SJSA1 (cell line): ENCODE measurements around the gene NRXN3. TPM values are rescaled to one million over a fixed set of nuclear protein-coding genes. Genes with fewer than 3 reads are reported as not detected.

Source experiments
- DNase-seq, 2 experiments: peaks; one replicate each; pipeline ENCODE4 v3.0.0-alpha.2; 2015 to 2020; ENCODE audit warnings: low spot score in 2 of 2, low read depth in 1 of 2
- H3K27ac ChIP-seq: fragments of 250-450 bp; sonication (Bioruptor Pico); 2 replicates; pipeline ENCODE4 v1.5.1; 2020; ENCODE audit warnings: mild to moderate bottlenecking, moderate library complexity
- H3K27me3 ChIP-seq: fragments of 250-450 bp; sonication (Bioruptor Pico); replicated peaks from 2 replicates; pipeline ENCODE4 v1.5.1; 2020; ENCODE audit warnings: mild to moderate bottlenecking, moderate library complexity
- H3K36me3 ChIP-seq: fragments of 250-450 bp; sonication (Bioruptor Pico); 2 replicates; pipeline ENCODE4 v1.5.1; 2020; ENCODE audit warnings: mild to moderate bottlenecking
- H3K4me1 ChIP-seq: fragments of 250-450 bp; sonication (Bioruptor Pico); replicated peaks from 2 replicates; pipeline ENCODE4 v1.6.1; 2021; ENCODE audit warnings: mild to moderate bottlenecking
- H3K4me3 ChIP-seq: fragments of 250-450 bp; sonication (Bioruptor Pico); 2 replicates; pipeline ENCODE4 v1.5.1; 2020; ENCODE audit warnings: mild to moderate bottlenecking
- H3K9me3 ChIP-seq: fragments of 250-450 bp; sonication (Bioruptor Pico); replicated peaks from 2 replicates; pipeline ENCODE4 v1.5.1; 2020; ENCODE audit warnings: mild to moderate bottlenecking
- total RNA-seq: library from RNA; depleted of rRNA; stranded (reverse); fragments of >200 nt; shearing (Covaris generic); gene quantifications from 2 replicates; pipeline ENCODE4 v1.2.3, GENCODE V29; 2014

The NRXN3 gene
- total RNA-seq, 1 experiment from 2014 or later = 1.0 TPM

DNA sequence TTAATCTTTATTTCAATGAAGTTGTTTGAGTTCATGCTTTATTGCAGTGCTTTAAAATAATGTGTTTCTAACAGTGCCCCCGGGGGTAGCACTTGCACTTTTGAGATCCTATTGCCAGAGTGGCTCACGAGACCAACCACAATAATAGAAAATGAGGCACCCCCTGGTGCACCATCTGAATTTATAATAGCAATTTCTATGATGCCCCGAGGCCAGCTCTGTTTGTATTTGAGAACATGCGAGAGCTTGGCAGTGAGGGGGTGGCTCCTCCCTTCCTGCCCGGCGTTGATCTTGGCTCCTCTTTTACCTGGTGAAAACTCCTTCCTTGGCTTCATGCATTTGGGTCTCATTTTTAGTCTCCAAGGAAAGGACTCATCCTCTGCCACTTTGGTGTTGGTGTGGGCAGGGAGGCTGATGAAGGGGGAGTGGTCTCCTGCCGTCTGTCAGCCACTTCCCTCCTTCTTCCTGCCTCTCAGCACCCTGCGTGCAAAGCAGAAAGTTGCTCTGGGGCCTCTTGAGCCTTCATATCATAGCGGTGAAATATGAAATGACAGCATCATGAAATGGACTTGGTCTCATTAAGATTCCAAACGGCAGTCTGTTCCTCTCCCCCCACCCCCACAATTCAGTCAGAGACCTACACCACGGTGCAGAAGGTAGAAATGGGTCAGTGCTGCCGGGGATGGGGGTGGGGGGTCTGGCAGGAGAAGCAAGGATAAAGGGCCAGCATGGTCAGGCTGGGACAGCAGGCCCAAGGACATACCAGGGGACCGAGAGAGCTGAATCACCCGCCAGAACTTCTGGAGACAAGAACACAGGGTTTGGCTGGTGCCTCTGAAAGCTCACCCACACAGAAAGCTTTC, 17.7 kb upstream of the NRXN3 start:
- DNase-seq = no peak
- Histone ChIP-seq H3K36me3 (no peaks in the 10 kb centered on the region), H3K27me3 (no peaks in the 10 kb centered on the region), H3K4me1 (peaks cover 4% of the 10 kb centered on the region; the same call in 1 of the 2 replicates), H3K4me3 (no peak overlapping the region), H3K9me3 (no peaks in the 10 kb centered on the region), H3K27ac (no peak overlapping the region)

DNA sequence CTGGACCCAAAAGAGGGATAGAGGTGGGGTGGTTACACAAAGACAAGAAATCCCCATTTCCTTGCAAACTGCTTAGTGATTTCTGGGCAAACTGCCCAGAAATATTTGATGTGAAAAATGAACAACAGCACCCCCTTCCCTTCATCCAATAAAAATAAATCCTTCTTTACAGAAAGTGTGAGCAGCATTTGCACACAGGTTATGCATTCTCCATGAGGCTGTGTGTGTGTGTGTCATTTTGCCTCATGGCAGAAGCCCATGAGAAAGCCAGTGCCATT, 17.2 kb upstream of the NRXN3 start:
- no peak for DNase-seq
- H3K9me3 ChIP-seq = no peaks in the 10 kb centered on the region
- H3K27me3 ChIP-seq = no peaks in the 10 kb centered on the region
- H3K36me3 ChIP-seq = no peaks in the 10 kb centered on the region
- H3K4me3 ChIP-seq = no peak overlapping the region
- H3K27ac ChIP-seq = no peak overlapping the region
- H3K4me1 ChIP-seq = peaks cover 4% of the 10 kb centered on the region; the same call in 1 of the 2 replicates

DNA sequence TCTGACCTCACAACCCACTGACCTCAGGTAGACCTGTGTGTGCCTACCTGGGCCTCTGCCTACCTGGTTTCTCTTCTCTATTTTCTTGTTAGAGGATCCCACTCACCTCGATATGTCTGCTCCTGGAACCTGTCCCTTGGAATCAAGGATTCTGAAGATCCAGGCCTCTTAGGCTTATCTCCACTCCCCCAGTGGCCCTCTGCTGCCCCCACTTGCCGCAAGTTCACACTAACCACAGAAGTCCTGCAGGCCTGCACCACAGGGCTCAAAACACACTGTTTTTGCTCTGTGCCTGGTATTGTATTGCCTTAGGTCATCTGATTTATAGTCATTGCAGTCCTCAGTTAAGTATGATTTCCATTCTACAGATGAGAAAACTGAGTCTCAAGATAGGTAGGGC, 15.3 kb upstream of the NRXN3 start:
- peaks cover 4% of the 10 kb centered on the region; the same call in 1 of the 2 replicates for H3K4me1 ChIP-seq
- no peak overlapping the region for H3K4me3 ChIP-seq
- H3K27ac ChIP-seq = no peak overlapping the region
- H3K9me3 ChIP-seq = no peaks in the 10 kb centered on the region
- no peak for DNase-seq
- no peaks in the 10 kb centered on the region for H3K27me3 ChIP-seq
- H3K36me3 ChIP-seq = no peaks in the 10 kb centered on the region

DNA sequence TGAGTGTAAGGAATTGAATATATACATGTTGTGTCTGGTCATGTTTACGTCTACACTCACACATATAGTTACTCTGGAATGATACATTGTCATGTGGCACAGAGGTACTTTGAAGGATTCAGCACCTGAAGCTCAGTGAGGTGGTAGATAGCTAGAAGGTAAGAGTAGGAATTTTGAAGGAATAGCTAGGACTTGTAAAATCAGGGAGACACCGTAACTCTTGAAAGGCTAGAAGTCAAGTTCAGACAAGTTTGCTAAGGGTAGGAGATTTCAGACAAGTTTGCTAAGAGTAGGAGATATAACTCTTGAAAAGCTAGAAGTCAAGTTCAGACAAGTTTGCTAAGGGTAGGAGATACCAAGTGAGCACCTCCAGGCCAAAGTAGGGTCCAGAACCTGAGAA, 14.0 kb upstream of the NRXN3 start:
- no peak overlapping the region for H3K27ac ChIP-seq
- H3K4me1 ChIP-seq = peaks cover 4% of the 10 kb centered on the region; the same call in 1 of the 2 replicates
- DNase-seq = no peak
- H3K27me3 ChIP-seq = no peaks in the 10 kb centered on the region
- no peaks in the 10 kb centered on the region for H3K9me3 ChIP-seq
- H3K4me3 ChIP-seq = no peak overlapping the region
- H3K36me3 ChIP-seq = no peaks in the 10 kb centered on the region

DNA sequence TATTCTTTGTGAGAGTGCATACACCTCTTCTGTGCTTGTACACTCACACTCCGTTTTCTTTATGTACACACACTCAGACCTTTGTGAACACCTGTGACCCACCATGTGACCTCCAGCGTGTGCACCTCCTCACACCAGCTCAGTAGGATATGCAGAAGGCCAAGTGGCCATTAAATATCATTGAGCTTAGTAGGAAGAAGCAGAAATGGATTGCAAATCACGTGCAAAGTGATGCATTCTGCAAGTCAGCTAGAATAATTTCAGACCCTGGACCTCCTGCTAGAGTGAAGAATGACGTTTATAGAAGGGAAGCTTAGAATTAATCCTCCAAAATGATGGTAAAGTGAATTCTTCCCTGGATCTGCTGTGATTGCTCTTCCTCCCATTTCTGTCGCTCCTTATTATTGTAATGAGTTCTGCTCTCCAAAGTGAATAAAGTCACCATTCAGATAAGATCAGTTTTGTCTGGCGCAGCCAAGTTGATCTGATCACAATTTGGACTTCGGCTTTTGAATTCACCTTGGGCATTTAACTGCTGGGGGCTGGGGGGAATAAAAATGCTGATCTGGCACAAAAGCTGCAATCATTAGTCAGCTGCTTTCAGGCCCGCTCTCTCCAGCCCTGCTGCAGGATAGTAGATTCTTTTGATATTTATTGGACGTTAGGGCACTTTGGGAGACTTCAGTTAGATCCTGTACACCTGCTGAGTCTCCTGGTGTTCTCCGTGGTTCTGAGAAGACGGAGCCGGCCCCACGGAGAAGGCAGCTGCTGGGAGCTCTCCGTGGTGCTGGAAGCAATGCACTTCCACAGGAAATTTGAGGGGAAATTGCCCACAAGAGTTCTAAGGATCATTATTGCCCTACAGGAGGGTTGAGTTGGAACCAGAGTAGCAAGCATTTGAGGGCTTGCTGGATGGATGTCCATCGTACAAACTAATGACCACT, 12.4 kb upstream of the NRXN3 start:
- H3K27me3 ChIP-seq = no peaks in the 10 kb centered on the region
- no peak overlapping the region for H3K4me3 ChIP-seq
- H3K4me1 ChIP-seq = peaks cover 13% of the 10 kb centered on the region
- H3K27ac ChIP-seq = no peak overlapping the region
- no peaks in the 10 kb centered on the region for H3K36me3 ChIP-seq
- peak in 1 of 2 experiments; percentile 56 for DNase-seq
- H3K9me3 ChIP-seq = no peaks in the 10 kb centered on the region

DNA sequence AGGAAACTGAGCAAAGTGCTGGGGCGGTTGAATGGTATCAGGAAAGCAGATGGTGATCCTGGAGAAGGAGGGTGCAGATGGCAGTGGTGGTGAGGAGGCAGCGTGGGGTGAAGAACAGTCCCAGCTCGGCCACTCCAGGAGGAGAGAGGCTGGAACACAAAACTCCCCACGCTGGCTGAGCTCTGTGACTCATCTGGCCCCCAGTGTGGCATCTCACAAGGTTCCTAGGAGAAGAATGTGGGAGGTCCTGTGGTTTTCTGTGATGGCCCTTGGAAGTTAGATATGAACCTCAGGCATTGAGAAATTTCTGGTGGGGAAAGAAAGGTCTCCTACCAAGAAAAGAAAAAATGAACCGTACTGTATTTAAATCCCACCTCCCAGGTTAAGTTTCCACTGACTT, 8.0 kb upstream of the NRXN3 start:
- Histone ChIP-seq H3K27me3 (no peaks in the 10 kb centered on the region), H3K9me3 (no peaks in the 10 kb centered on the region), H3K36me3 (no peaks in the 10 kb centered on the region), H3K27ac (0 out of 2 replicates have a peak overlapping the region, but pooled peaks have one; percentile 25), H3K4me1 (peaks cover 14% of the 10 kb centered on the region), H3K4me3 (no peak overlapping the region)
- DNase-seq = peak; percentile 61 to 65

DNA sequence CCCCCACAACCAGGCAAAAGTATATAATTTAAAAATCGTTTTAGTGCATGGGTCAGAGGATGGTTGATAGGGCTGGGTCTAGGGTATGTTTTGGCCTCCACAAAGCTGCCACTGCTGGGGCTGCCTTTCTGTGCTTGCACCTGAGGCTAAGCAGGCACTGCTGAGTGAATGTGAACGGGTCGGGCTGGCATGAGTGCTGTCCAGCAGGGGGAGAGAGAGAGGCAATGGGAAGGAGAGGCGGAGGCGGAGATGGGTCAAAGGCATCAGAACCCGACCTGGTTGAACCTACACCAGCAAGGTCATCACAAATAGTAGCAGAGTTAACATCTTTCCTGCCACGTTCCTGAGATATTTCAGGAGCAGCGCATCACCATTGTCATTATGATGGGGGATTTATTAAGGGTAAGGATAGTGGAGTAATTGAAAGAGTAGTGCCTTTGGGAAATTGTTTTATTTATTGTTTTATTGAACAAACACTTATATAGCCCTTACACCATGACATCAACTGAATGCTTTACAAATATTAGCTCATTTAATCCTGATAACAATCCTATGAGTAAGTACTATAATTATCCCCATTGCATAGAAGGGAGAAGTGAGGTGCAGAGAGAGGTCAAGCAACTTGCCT, 5.8 kb upstream of the NRXN3 start:
- no peak overlapping the region for H3K4me3 ChIP-seq
- H3K36me3 ChIP-seq = no peaks in the 10 kb centered on the region
- peaks cover 14% of the 10 kb centered on the region for H3K4me1 ChIP-seq
- H3K27ac ChIP-seq = no peak overlapping the region
- no peaks in the 10 kb centered on the region for H3K9me3 ChIP-seq
- no peaks in the 10 kb centered on the region for H3K27me3 ChIP-seq
- peak in 1 of 2 experiments; percentile 46 for DNase-seq

DNA sequence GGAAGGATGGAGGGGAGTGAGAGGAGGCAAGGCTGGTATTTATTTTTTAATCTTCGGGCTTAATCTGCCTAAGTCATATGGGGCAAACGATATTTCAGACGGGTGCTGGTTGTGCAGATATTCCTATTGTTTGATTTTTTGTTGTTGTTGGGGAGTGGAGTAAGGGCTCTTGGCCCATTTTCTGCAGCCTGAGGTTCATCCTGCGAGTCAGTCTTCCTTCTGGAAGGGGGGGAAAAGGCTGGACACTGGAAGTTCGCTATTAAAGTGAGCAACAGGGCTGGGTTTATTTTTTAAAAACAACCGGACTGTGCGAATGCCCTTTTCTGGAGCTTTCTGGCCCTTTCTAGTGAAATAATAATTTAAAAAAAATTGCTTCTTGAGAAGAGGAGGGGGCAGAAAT, 2.3 kb downstream of the NRXN3 start:
- Histone ChIP-seq H3K9me3 (no peaks in the 10 kb centered on the region), H3K36me3 (no peaks in the 10 kb centered on the region), H3K4me3 (no peak overlapping the region), H3K27ac (no peak overlapping the region), H3K27me3 (no peaks in the 10 kb centered on the region), H3K4me1 (peaks cover 4% of the 10 kb centered on the region; the same call in 1 of the 2 replicates)
- no peak for DNase-seq

DNA sequence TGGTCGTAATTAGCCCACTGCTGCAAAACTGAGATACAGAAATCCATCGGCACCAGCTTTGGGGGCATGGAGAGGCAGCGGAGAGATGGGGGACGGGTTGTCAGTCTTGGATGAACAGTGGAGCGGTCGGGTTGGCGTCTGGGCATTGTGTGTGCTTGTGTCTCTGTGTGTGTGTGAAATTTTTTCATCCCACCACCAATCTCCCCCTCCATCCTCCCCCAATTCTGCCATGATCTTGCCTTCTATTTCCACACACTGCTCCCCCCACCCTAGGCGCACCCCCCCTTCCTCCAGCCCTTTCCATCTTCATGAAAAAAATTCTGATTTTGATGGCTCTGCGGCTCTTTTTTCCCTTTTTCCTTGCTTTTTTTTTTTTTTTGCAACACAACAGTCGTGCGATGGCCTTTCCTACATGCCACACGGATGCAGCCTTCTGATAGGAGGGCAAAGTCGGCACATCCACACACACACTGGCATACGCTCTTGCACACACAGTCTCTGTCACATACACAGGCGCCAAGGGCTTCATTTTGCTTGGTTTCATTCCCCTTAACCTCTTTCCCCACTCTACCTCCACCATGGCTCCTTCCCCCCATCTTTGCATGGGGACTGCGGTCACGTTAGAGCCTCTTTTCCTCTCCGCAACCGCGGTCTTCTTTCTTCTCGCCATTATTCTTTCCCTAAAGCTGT, 3.3 kb downstream of the NRXN3 start:
- no peaks in the 10 kb centered on the region for H3K36me3 ChIP-seq
- H3K27ac ChIP-seq = no peak overlapping the region
- no peak overlapping the region for H3K4me3 ChIP-seq
- H3K9me3 ChIP-seq = no peaks in the 10 kb centered on the region
- H3K4me1 ChIP-seq = peaks cover 4% of the 10 kb centered on the region; the same call in 1 of the 2 replicates
- no peaks in the 10 kb centered on the region for H3K27me3 ChIP-seq
- no peak for DNase-seq

DNA sequence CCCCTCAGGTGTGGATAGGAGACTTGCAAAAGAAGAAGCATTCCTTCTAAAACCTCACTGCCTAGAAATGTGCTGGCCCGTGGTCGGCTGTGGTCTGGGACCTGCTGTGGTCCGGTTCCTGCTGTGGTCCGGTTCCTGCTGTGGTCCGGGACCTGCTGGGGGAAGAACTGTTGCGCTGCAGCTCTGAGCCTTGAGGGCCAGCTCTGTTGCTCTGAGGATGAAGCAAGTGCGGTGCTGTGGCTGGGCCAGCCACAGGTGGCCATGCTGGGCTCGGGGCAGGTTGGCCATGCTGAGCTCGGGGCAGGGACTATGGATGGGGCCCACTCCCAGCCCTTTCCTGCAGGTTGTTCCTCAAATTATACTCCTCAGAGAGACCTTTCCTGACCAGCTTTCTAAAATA, 5.2 kb downstream of the NRXN3 start:
- Histone ChIP-seq H3K36me3 (no peaks in the 10 kb centered on the region), H3K27me3 (no peaks in the 10 kb centered on the region), H3K4me1 (peaks cover 3% of the 10 kb centered on the region; the same call in 1 of the 2 replicates), H3K4me3 (no peak overlapping the region), H3K27ac (no peak overlapping the region), H3K9me3 (no peaks in the 10 kb centered on the region)
- no peak for DNase-seq

DNA sequence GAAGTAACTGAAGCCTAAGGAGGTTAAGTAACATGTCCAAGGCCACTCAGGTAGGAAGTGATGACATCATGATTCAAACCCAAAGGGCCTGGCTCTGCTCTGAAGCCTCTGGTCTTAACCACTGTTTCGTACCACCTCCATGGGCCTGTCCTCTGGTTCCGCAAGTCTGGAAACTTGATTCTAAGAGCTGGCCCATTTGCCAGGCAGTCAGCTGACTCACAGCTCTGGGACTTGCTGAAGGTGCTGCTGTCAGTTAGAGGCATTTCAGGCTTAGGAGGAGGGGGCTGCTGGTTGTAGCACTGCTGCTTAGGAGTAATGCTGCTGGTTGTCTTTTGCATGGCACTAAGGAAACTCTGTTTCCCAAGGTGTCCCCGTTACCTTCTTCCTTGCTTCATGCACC, 7.9 kb downstream of the NRXN3 start:
- Histone ChIP-seq H3K27me3 (no peaks in the 10 kb centered on the region), H3K27ac (no peak overlapping the region), H3K4me3 (no peak overlapping the region), H3K36me3 (no peaks in the 10 kb centered on the region), H3K9me3 (no peaks in the 10 kb centered on the region), H3K4me1 (no peaks in the 10 kb centered on the region)
- DNase-seq = no peak

DNA sequence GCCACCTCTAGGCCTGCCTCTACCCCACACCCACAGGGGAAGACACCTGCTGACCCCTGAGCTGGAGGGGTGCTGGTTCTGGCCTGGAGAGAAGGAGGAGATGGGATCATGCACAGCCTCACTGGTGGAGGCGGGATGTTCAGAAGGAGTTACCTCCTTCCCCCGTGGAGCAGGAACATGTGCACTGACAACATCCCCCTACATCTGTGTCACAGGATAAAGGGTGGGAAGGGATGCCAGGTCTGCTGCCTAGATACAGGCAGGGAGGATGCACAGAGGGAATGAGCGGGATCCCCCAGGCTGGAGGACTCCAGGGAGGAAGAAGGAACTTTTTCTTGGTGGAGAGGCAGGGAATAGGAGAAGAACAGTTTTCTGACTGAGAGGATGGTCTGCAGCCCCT, 8.8 kb downstream of the NRXN3 start:
- Histone ChIP-seq H3K27me3 (no peaks in the 10 kb centered on the region), H3K9me3 (no peaks in the 10 kb centered on the region), H3K4me1 (no peaks in the 10 kb centered on the region), H3K36me3 (no peaks in the 10 kb centered on the region), H3K4me3 (no peak overlapping the region), H3K27ac (no peak overlapping the region)
- DNase-seq = no peak

DNA sequence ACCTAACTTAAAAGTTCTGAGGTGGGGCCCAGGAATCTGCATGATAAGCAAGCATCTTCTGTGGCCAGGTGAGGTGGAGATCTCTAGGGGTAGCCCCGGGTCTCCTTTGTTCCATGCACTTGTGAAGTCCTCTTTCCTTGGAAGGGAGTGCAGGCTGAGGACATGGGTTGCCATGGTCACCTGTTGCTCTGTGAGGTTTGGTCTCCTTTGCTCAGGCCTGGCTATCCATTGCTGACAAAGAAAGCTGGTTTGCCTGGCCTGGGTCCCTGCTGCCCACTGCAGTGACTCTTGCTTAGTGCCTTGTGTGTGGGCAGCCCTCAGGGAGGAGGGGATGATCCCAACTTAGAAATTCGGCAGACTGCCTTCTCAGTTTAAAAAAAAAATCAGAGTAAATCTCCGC, 11.1 kb downstream of the NRXN3 start:
- no peak for DNase-seq
- Histone ChIP-seq H3K4me3 (no peak overlapping the region), H3K36me3 (no peaks in the 10 kb centered on the region), H3K9me3 (no peaks in the 10 kb centered on the region), H3K27ac (no peak overlapping the region), H3K27me3 (no peaks in the 10 kb centered on the region), H3K4me1 (no peaks in the 10 kb centered on the region)
